Liver (tissue), 3 donors: Measurements from ENCODE around the gene PRKAR1B.

Source experiments
- CTCF ChIP-seq: fragments of 150-350 bp; IDR thresholded peaks from 2 replicates; pipeline ENCODE4 v1.5.1; 2017; ENCODE audit warnings: improper control_type of control experiment, low read depth, low read length; ENCODE audit not compliant: missing input control
- FOXA1 ChIP-seq: IDR thresholded peaks from 2 replicates; pipeline ENCODE4 v1.6.1; 2016; ENCODE audit warnings: antibody characterized with exemption
- GABPA ChIP-seq, 2 donors: IDR thresholded peaks in 1 of 2; conservative IDR thresholded peaks in 1 of 2; 2 replicates each; pipeline ENCODE4 v1.6.1; 2016; ENCODE audit warnings: antibody characterized with exemption in 2 of 2, mild to moderate bottlenecking in 1 of 2, moderate library complexity in 1 of 2
- JUND ChIP-seq, 2 donors: IDR thresholded peaks; 2 replicates each; pipeline ENCODE4 v1.6.1; 2016; ENCODE audit warnings: antibody characterized with exemption in 2 of 2
- MAX ChIP-seq: IDR thresholded peaks from 2 replicates; pipeline ENCODE4 v1.6.1; 2016; ENCODE audit warnings: antibody characterized with exemption
- NR2F2 ChIP-seq: IDR thresholded peaks from 2 replicates; pipeline ENCODE4 v1.6.1; 2016; ENCODE audit warnings: antibody characterized with exemption
- RAD21 ChIP-seq, 2 donors: IDR thresholded peaks; 2 replicates each; pipeline ENCODE4 v1.6.1; 2016; ENCODE audit warnings: antibody characterized with exemption in 2 of 2, mild to moderate bottlenecking in 2 of 2
- REST ChIP-seq: IDR thresholded peaks from 2 replicates; pipeline ENCODE4 v1.6.1; 2016; ENCODE audit warnings: antibody characterized with exemption, mild to moderate bottlenecking
- TAF1 ChIP-seq: conservative IDR thresholded peaks from 2 replicates; pipeline ENCODE4 v1.6.1; 2016; ENCODE audit warnings: antibody characterized with exemption, mild to moderate bottlenecking
- YY1 ChIP-seq: IDR thresholded peaks from 2 replicates; pipeline ENCODE4 v1.6.1; 2016; ENCODE audit warnings: antibody characterized with exemption, mild to moderate bottlenecking
- ZBTB33 ChIP-seq: IDR thresholded peaks from 2 replicates; pipeline ENCODE4 v1.6.1; 2016; ENCODE audit warnings: antibody characterized with exemption
- donor health status: healthy.
- donor health status: healthy.

- no peak for TF ChIP-seq JUND (IDR thresholded peaks at IDR 0.05)
- TF ChIP-seq CTCF = no peak
- no peak for TF ChIP-seq MAX
- TF ChIP-seq YY1 = no peak
- no peak for TF ChIP-seq ZBTB33
- TF ChIP-seq REST = no peak
- TF ChIP-seq RAD21 (IDR thresholded peaks at IDR 0.05) = no peak
- no peak for TF ChIP-seq TAF1
- TF ChIP-seq GABPA (IDR thresholded peaks at IDR 0.05 in 1 of 2, conservative IDR thresholded peaks at IDR 0.05 in 1 of 2) = no peak
- TF ChIP-seq FOXA1 = no peak
- no peak for TF ChIP-seq NR2F2
These were observed 43.7 kb upstream of the PRKAR1B start for GRCh38 chr7:770741-771166.
